ENCODE measurements around the gene SS18. TPM values are rescaled to one million over a fixed set of nuclear protein-coding genes. Genes with fewer than 3 reads are reported as not detected.
A peak's percentile ranks its signal among the peaks of the same experiment; 100 is the strongest.

SS18 gene
- total RNA-seq, 1 experiment from 2014 or later: 108 TPM

GRCh38 chr18:26073758-26074157, 16.7 kb downstream of the SS18 start:
- no peak for DNase-seq (ENCODE audit: low read depth)

GRCh38 chr18:26071725-26072124, 18.7 kb downstream of the SS18 start:
- no peak for DNase-seq (ENCODE audit: low read depth)

- DNase-seq (ENCODE audit: low read depth): no peak
These were observed 19.4 kb downstream of the SS18 start for GRCh38 chr18:26071020-26071419.

GRCh38 chr18:26059357-26059756, 31.1 kb downstream of the SS18 start:
- DNase-seq (ENCODE audit: low read depth): no peak

GRCh38 chr18:26057344-26057773, 33.1 kb downstream of the SS18 start:
- DNase-seq (ENCODE audit: low read depth): no peak

GRCh38 chr18:26056291-26056690, 34.1 kb downstream of the SS18 start:
- no peak for DNase-seq (ENCODE audit: low read depth)

GRCh38 chr18:26052505-26052904, 37.9 kb downstream of the SS18 start:
- peak; percentile 37 for DNase-seq (ENCODE audit: low read depth)

GRCh38 chr18:26051843-26052242, 38.6 kb downstream of the SS18 start:
- no peak for DNase-seq (ENCODE audit: low read depth)

GRCh38 chr18:26046419-26047077, 43.9 kb downstream of the SS18 start:
- DNase-seq (ENCODE audit: low read depth): no peak

- DNase-seq (ENCODE audit: low read depth): no peak
These were observed 45.6 kb downstream of the SS18 start for GRCh38 chr18:26044807-26045206.

GRCh38 chr18:26040051-26040656, 50.3 kb downstream of the SS18 start:
- no peak for DNase-seq (ENCODE audit: low read depth)

- DNase-seq (ENCODE audit: low read depth): no peak
These were observed 51.2 kb downstream of the SS18 start for GRCh38 chr18:26039203-26039602.

GRCh38 chr18:26036635-26037034, 53.8 kb downstream of the SS18 start:
- no peak for DNase-seq (ENCODE audit: low read depth)

- DNase-seq (ENCODE audit: low read depth): no peak
These were observed 55.4 kb downstream of the SS18 start for GRCh38 chr18:26034850-26035497.

- no peak for DNase-seq (ENCODE audit: low read depth)
These were observed 67.8 kb downstream of the SS18 start for GRCh38 chr18:26022585-26022984.

GRCh38 chr18:26021061-26021754, 69.2 kb downstream of the SS18 start:
- no peak for DNase-seq (ENCODE audit: low read depth)

GRCh38 chr18:26017929-26018328, 72.5 kb downstream of the SS18 start:
- DNase-seq (ENCODE audit: low read depth): no peak

GRCh38 chr18:26014462-26014861, 76.0 kb downstream of the SS18 start:
- no peak for DNase-seq (ENCODE audit: low read depth)

- DNase-seq (ENCODE audit: low read depth): no peak
These were observed 81.8 kb downstream of the SS18 start for GRCh38 chr18:26008619-26009018.

- no peak for DNase-seq (ENCODE audit: low read depth)
These were observed 82.3 kb downstream of the SS18 start for GRCh38 chr18:26008096-26008495.

- no peak for DNase-seq (ENCODE audit: low read depth)
These were observed 84.5 kb downstream of the SS18 start for GRCh38 chr18:26005950-26006349.

GRCh38 chr18:26004832-26005231, 85.6 kb downstream of the SS18 start:
- no peak for DNase-seq (ENCODE audit: low read depth)

Data from HT1080 (cell line).